WTC11 (cell line): ENCODE measurements around the gene ZBTB8A. TPM values are rescaled to one million over a fixed set of nuclear protein-coding genes. Genes with fewer than 3 reads are reported as not detected.

Experiments
- ATAC-seq: fragments of 200-7000 bp; cut with Tn5 transposase; 2 replicates; pipeline ENCODE4 v1.10.0; 2021; ENCODE audit warnings: mild to moderate bottlenecking, moderate library complexity
- CTCF ChIA-PET: fragments of 300-600 bp; sonication (Branson Sonifier 250); formaldehyde crosslinking; loops from one replicate; lab custom pipeline; 2021; ENCODE audit warnings: antibody characterized with exemption; lab: Charles Lee
- POLR2A ChIA-PET: fragments of 350-600 bp; sonication (Branson Sonifier 250); formaldehyde crosslinking; loops from one replicate; lab custom pipeline; 2021; ENCODE audit warnings: antibody characterized with exemption; lab: Charles Lee
- DNase-seq: peaks from one replicate; pipeline ENCODE4 v3.0.0; 2021; ENCODE audit warnings: low spot score
- H3K27ac Mint-ChIP-seq: 2 replicates; pipeline ENCODE4 v1.8.0; 2021; ENCODE audit warnings: mixed read lengths
- H3K27me3 Mint-ChIP-seq: 2 replicates; pipeline ENCODE4 v1.8.0; 2021; ENCODE audit warnings: low read depth, mild to moderate bottlenecking, moderate library complexity, mixed read lengths
- H3K36me3 Mint-ChIP-seq: 2 replicates; pipeline ENCODE4 v1.8.0; 2021; ENCODE audit warnings: mixed read lengths
- H3K4me1 Mint-ChIP-seq: 2 replicates; pipeline ENCODE4 v1.8.0; 2022; ENCODE audit warnings: mixed read lengths
- H3K4me3 Mint-ChIP-seq: 2 replicates; pipeline ENCODE4 v1.8.0; 2021; ENCODE audit warnings: mild to moderate bottlenecking, moderate library complexity, mixed read lengths
- H3K9me3 Mint-ChIP-seq: 2 replicates; pipeline ENCODE4 v1.8.0; 2021; ENCODE audit warnings: mixed read lengths
- E2F5 ChIP-seq: sonication (generic); formaldehyde crosslinking; IDR thresholded peaks from 2 replicates; pipeline ENCODE4 v1.8.1; 2022; ENCODE audit warnings: mild to moderate bottlenecking, moderate library complexity, missing genetic modification reagents
- EMX1 ChIP-seq: fragments of 250-450 bp; sonication (Bioruptor Pico); IDR thresholded peaks from 2 replicates; pipeline ENCODE4 v1.8.0; 2021; ENCODE audit warnings: mild to moderate bottlenecking
- NFE2L1 ChIP-seq: sonication (generic); formaldehyde crosslinking; IDR thresholded peaks from 2 replicates; pipeline ENCODE4 v1.8.1; 2023; ENCODE audit warnings: missing genetic modification reagents
- NR2C2 ChIP-seq: sonication (generic); formaldehyde crosslinking; IDR thresholded peaks from 2 replicates; pipeline ENCODE4 v1.8.0; 2022; ENCODE audit warnings: mild to moderate bottlenecking, missing genetic modification reagents
- OVOL2 ChIP-seq: fragments of 250-450 bp; sonication (Bioruptor Pico); IDR thresholded peaks from 2 replicates; pipeline ENCODE4 v1.9.0; 2021; ENCODE audit warnings: mild to moderate bottlenecking, borderline replicate concordance
- TCF7 ChIP-seq: sonication (generic); formaldehyde crosslinking; IDR thresholded peaks from 2 replicates; pipeline ENCODE4 v1.8.0; 2022; ENCODE audit warnings: mild to moderate bottlenecking, low read depth, missing genetic modification reagents, moderate library complexity
- TEAD1 ChIP-seq: sonication (generic); formaldehyde crosslinking; IDR thresholded peaks from 2 replicates; pipeline ENCODE4 v1.8.0; 2022; ENCODE audit warnings: mild to moderate bottlenecking, missing genetic modification reagents
- TEAD4 ChIP-seq: sonication (generic); formaldehyde crosslinking; IDR thresholded peaks from 2 replicates; pipeline ENCODE4 v1.8.0; 2022; ENCODE audit warnings: mild to moderate bottlenecking, missing genetic modification reagents
- TP53 ChIP-seq: sonication (generic); formaldehyde crosslinking; IDR thresholded peaks from 2 replicates; pipeline ENCODE4 v1.8.1; 2023; ENCODE audit warnings: mild to moderate bottlenecking, missing genetic modification reagents
- ZNF232 ChIP-seq: sonication (generic); formaldehyde crosslinking; IDR thresholded peaks from 2 replicates; pipeline ENCODE4 v1.8.0; 2022; ENCODE audit warnings: mild to moderate bottlenecking, missing genetic modification reagents
- ZNF532 ChIP-seq: fragments of 250-450 bp; sonication (Bioruptor Pico); IDR thresholded peaks from 2 replicates; pipeline ENCODE4 v1.9.0; 2021; ENCODE audit warnings: mild to moderate bottlenecking, borderline replicate concordance
- total RNA-seq: library from RNA; stranded (reverse); gene quantifications from 3 replicates; pipeline ENCODE4 v1.2.3, GENCODE V29; 2021
- TF ChIP-seq, protein P1 (sequence below): sonication (generic); formaldehyde crosslinking; IDR thresholded peaks from 2 replicates; pipeline ENCODE4 v1.8.1; 2022; ENCODE audit warnings: low read depth, missing genetic modification reagents, borderline replicate concordance
- TF ChIP-seq, protein P2 (sequence below): sonication (generic); formaldehyde crosslinking; IDR thresholded peaks from 2 replicates; pipeline ENCODE4 v1.8.1; 2023; ENCODE audit warnings: mild to moderate bottlenecking, missing genetic modification reagents, moderate library complexity
- TF ChIP-seq, protein P3 (sequence below): sonication (generic); formaldehyde crosslinking; conservative IDR thresholded peaks from 2 replicates; pipeline ENCODE4 v1.8.1; 2022; ENCODE audit warnings: mild to moderate bottlenecking, missing genetic modification reagents
- TF ChIP-seq, protein P4 (sequence below): sonication (generic); formaldehyde crosslinking; IDR thresholded peaks from 2 replicates; pipeline ENCODE4 v1.8.1; 2023; ENCODE audit warnings: mild to moderate bottlenecking, missing genetic modification reagents

ZBTB8A gene
- total RNA-seq, 1 experiment from 2014 or later: 7.7 TPM

GRCh38 chr1:32500387-32501209 is 38.6 kb upstream of the ZBTB8A start (continued):
- TF ChIP-seq, protein P1, sequence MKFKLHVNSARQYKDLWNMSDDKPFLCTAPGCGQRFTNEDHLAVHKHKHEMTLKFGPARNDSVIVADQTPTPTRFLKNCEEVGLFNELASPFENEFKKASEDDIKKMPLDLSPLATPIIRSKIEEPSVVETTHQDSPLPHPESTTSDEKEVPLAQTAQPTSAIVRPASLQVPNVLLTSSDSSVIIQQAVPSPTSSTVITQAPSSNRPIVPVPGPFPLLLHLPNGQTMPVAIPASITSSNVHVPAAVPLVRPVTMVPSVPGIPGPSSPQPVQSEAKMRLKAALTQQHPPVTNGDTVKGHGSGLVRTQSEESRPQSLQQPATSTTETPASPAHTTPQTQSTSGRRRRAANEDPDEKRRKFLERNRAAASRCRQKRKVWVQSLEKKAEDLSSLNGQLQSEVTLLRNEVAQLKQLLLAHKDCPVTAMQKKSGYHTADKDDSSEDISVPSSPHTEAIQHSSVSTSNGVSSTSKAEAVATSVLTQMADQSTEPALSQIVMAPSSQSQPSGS (CRISPR knock-in tag): no peak
- TF ChIP-seq TEAD1 (CRISPR knock-in tag) (no peak), EMX1 (no peak), ZNF532 (no peak), TCF7 (no peak), E2F5 (CRISPR knock-in tag) (no peak), ZNF232 (CRISPR knock-in tag) (no peak), TEAD4 (CRISPR knock-in tag) (no peak)

DNA sequence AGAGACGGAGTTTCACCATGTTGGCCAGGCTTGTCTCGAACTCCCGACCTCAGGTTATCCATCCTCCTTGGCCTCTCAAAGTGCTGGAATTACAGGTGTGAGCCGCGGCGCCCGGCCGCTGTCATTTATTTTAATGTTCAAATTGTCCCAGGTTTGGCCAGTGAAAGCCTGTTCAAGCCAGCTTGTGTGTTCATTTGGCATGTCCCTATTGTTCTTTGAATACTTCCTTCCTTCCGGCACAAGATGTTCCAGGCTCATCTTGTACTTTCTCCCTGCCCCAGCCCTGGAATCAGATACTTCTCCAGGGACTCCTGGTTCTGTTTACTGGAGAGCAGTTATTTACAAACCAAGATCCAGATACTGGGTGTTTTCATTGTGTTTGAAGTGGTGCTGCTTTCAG is 37.4 kb upstream of the ZBTB8A start:
- H3K36me3 Mint-ChIP-seq: no peaks in the 10 kb centered on the region
- no peak for DNase-seq
- CTCF ChIA-PET: interaction anchor here (1.6 kb wide), 1 partner anchor 19 kb away, joined by 7 read pairs; no protein-coding TSS in a partner anchor
- no peak for ATAC-seq
- no peak overlapping the region for H3K27ac Mint-ChIP-seq
- POLR2A ChIA-PET: no interaction called here
- H3K4me1 Mint-ChIP-seq: peaks cover 12% of the 10 kb centered on the region
- H3K9me3 Mint-ChIP-seq: peaks cover 4% of the 10 kb centered on the region
- H3K27me3 Mint-ChIP-seq: no peaks in the 10 kb centered on the region
- TF ChIP-seq NFE2L1 (CRISPR knock-in tag) (no peak), OVOL2 (CRISPR knock-in tag) (no peak), EMX1 (no peak), NR2C2 (CRISPR knock-in tag) (no peak)
- TF ChIP-seq, protein P2, sequence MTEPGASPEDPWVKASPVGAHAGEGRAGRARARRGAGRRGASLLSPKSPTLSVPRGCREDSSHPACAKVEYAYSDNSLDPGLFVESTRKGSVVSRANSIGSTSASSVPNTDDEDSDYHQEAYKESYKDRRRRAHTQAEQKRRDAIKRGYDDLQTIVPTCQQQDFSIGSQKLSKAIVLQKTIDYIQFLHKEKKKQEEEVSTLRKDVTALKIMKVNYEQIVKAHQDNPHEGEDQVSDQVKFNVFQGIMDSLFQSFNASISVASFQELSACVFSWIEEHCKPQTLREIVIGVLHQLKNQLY: no peak
- TF ChIP-seq, protein P3, sequence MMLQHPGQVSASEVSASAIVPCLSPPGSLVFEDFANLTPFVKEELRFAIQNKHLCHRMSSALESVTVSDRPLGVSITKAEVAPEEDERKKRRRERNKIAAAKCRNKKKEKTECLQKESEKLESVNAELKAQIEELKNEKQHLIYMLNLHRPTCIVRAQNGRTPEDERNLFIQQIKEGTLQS (CRISPR knock-in tag): no peak
- peak overlapping the region; percentile 43 for H3K4me3 Mint-ChIP-seq

GRCh38 chr1:32503153-32503552 is 36.1 kb upstream of the ZBTB8A start:
- CTCF ChIA-PET: interaction anchor here (0.6 kb wide), 1 partner anchor 19 kb away, joined by 3 read pairs; no protein-coding TSS in a partner anchor
- Mint-ChIP-seq H3K9me3 (peaks cover 4% of the 10 kb centered on the region), H3K4me3 (no peak overlapping the region), H3K27me3 (no peaks in the 10 kb centered on the region), H3K36me3 (no peaks in the 10 kb centered on the region), H3K4me1 (peaks cover 12% of the 10 kb centered on the region)
- DNase-seq (no peak), ATAC-seq (no peak)
- TF ChIP-seq, protein P4, sequence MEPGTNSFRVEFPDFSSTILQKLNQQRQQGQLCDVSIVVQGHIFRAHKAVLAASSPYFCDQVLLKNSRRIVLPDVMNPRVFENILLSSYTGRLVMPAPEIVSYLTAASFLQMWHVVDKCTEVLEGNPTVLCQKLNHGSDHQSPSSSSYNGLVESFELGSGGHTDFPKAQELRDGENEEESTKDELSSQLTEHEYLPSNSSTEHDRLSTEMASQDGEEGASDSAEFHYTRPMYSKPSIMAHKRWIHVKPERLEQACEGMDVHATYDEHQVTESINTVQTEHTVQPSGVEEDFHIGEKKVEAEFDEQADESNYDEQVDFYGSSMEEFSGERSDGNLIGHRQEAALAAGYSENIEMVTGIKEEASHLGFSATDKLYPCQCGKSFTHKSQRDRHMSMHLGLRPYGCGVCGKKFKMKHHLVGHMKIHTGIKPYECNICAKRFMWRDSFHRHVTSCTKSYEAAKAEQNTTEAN (CRISPR knock-in tag): no peak
- TF ChIP-seq E2F5 (CRISPR knock-in tag): no peak
- TF ChIP-seq TP53 (CRISPR knock-in tag): no peak
- TF ChIP-seq, all 79 proteins: peak for 0
- no peak overlapping the region for H3K27ac Mint-ChIP-seq
- POLR2A ChIA-PET: no interaction called here
